GM21786 (cell line): ENCODE measurements around the gene LDLRAD3.

ENCODE experiments used
- ATAC-seq: cut with Tn5 transposase; IDR thresholded peaks from one replicate; pipeline ENCODE4 v1.9.1; 2021; ENCODE audit not compliant: unreplicated experiment

LDLRAD3 gene

GRCh38 chr11:36228689-36229088 lies 284.8 kb downstream of the LDLRAD3 start:
- ATAC-seq: no peak

GRCh38 chr11:36229091-36229705 lies 285.3 kb downstream of the LDLRAD3 start:
- no peak for ATAC-seq

- no peak for ATAC-seq
Measured at GRCh38 chr11:36230779-36231699, 287.2 kb downstream of the LDLRAD3 start.

GRCh38 chr11:36233204-36233603 lies 289.3 kb downstream of the LDLRAD3 start:
- no peak for ATAC-seq

GRCh38 chr11:36234825-36235224 lies 291.0 kb downstream of the LDLRAD3 start:
- no peak for ATAC-seq

- no peak for ATAC-seq
Measured at GRCh38 chr11:36235750-36236149, 291.9 kb downstream of the LDLRAD3 start.

DNA sequence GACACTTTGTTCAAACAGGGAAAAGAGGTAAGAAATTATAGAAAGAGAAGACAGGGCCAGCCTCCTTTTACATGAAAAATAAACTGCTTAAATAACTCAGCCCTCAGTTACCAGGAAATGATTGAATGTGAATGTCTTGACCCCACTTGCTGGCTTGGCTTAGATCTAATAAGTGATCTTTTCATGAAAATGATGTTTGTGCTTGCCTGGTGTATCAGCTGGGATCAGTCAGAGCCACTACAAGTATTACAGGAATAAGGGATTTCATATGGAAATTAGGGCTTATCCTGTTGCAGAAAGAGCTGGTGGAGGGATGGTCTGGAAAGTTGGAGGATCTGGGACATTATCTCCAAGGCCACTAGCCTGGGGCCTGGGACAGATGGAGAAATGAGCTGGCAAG lies 293.5 kb downstream of the LDLRAD3 start:
- ATAC-seq: no peak

DNA sequence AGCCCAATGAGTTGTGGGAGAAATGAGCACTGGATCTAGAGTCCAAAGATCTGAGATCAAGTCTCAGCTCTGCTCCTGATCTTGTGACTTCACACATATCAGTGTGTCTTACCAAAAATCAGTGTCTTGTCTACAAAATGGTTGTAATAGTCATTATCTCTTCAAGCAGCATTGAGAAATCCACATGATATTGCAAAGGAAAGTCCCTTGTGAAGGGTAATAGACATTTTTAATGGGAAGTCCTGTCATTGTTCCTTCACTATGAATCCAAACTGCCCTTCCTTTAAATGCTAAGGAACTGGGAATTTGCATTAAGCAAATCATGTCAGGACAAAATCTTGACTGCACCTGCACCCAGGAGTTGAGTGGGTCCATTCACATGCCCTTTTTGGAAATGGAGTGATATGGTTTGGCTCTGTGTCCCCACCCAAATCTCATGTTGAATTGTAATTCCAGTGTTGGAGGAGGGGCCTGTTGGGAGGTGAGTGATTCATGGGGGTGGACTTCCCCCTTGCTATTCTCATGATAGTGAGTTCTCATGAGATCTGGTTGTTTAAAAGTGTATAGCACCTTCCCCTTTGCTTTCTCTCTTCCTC lies 294.3 kb downstream of the LDLRAD3 start:
- ATAC-seq: no peak

DNA sequence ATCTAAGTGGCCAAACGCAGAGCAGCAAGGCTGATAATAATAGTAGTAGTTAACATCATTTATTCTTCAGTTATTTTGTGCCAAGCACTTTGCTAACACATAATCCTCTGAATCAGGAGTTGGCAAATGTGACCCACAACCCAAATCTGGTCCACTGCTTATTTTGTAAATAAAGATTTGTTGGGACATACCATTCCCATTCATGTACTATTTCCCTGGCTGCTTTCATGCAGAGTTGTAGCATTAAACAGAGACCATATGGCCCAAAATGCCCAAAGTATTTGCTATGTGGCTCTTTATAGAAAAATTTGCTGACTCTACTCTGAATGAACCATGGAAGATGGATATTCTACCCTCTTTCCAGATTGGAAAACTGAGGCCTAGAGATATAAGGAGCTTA lies 295.0 kb downstream of the LDLRAD3 start:
- ATAC-seq: no peak

DNA sequence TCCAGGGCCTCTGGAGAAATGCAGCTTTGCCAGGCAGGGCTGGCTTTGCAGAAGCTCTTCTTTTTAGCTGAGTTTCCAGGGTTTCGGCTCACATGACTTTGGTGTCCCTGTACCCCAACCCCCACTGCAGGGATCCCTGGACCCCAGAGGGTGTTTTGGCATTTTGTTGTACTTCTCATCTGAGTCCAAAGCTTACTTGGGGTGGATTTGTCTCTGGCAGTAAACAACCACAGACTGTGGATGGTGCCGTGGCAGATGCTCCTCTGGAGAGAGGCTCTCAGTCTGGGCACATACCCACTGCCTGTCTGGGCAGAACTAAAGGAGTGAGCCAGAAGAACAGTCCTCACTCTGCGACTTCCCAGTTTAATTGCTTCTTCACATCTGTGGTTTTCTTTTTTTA lies 295.8 kb downstream of the LDLRAD3 start:
- ATAC-seq: no peak

DNA sequence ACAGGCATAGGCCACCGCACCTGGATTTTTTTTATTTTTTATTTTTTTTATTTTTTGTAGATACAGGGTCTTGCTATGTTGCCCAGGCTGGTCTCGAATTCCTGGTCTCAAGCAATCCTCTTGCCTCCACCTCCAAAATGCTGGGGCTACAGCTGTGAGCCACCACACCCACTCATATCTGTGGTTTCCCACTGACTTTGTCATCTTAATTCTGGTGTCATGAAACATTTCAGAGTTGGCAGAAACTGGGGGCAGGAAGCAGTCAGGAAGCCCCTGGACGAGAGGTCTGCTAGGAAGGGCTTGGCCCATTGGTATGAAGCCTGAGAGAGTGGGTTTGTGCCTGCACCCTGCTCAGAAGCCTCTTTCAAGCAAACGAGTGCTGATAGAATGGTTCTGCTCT lies 296.3 kb downstream of the LDLRAD3 start:
- ATAC-seq: no peak

- ATAC-seq: no peak
Measured at GRCh38 chr11:36240801-36241200, 296.9 kb downstream of the LDLRAD3 start.

- ATAC-seq: no peak
Measured at GRCh38 chr11:36241497-36241896, 297.6 kb downstream of the LDLRAD3 start.

- ATAC-seq: no peak
Measured at GRCh38 chr11:36243641-36244040, 299.8 kb downstream of the LDLRAD3 start.

DNA sequence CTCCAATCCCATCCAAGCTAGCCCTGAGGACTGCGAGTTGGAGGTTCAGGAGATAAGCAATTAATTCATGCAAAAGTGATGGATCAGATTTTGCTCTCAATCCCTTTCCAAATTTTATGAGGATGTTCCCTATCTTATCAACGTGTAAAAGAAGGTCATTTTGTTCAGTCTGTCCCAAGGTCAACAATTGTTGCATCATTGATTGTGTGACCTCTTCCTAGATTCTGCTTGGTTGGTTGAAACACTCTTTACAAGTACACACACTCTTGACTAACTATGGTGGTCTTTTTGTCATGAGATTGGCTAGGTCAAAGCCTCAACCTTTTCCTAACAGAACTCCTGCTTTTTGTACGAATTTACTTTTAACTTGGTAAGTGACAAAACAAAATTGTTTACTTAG lies 303.6 kb downstream of the LDLRAD3 start:
- ATAC-seq: no peak

GRCh38 chr11:36248436-36248835 lies 304.6 kb downstream of the LDLRAD3 start:
- ATAC-seq: no peak

DNA sequence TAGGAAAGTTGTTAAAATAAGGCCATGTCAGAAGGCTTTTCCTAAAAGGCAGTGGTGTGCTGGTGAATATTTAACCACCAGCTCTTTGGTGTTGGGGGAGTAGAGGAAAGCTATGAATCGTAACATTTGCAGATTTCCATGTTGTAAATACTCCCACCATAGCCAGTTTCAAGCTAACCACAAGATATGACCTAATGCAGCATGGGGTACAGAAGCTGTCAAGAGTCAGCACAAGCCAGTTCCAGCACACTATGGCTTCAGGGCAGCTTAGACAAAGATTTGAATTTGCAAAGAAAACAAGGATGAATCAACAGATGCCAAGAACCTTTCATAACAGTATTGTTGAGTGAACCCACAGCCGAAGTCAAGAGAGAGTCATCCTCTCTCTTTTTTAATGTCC lies 305.4 kb downstream of the LDLRAD3 start:
- ATAC-seq: no peak

DNA sequence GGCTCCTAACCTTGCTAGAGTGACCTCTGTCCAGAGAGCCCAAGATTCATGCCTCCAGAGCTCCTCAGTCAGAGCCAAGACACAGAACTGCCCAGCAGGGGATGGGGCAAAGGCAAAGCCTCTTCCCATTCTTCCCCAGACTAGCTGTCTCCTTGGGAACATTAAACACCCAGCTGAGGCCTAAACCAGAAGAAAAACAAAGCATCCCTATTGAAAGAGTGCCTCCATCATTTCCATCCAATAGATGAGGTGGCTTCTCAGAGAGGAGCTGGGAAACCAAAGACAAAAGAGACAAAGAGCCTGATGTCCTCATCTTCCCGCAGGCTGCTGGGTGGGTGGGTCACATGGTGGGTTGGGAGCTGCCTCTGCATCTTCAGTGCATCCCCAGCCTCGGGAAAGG lies 308.0 kb downstream of the LDLRAD3 start:
- no peak for ATAC-seq

DNA sequence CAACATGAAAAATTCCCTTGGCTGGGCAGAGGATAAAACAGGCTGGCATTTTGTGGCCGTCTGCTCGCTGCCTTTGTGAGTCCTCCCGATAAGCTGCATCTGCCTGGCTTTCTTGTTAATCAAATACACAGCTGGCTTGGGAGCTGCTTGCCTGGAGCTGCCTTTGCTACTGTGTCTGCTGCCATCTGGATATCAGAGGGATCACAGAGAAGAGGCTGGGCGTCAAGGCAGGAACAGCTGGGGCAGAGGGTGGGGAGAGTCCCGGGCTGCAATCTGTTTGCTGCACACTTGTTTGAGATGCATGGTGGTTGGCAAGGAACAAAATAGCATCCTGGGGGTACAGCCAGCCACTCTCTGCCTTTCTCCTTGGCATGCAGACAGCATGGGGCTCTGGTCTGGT lies 309.4 kb downstream of the LDLRAD3 start:
- ATAC-seq: no peak

DNA sequence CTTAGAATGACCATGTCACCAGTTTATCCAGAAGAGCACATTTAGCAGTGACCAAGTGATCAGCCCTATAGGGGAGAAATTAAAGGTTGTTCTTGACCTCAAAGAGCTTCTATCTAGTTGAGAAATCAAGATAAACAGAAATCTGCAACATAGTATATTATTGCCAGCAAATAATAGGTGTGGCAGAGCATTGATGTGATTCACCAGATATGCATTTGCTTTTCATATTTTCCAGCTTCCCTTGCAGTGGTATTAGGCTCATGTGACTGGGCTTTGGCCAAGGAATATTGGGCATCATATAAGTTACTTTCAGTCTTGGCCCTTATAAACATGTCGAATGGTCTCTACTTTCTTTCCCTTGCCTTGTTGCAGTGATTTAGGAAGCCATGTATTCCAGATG lies 310.9 kb downstream of the LDLRAD3 start:
- ATAC-seq: no peak

DNA sequence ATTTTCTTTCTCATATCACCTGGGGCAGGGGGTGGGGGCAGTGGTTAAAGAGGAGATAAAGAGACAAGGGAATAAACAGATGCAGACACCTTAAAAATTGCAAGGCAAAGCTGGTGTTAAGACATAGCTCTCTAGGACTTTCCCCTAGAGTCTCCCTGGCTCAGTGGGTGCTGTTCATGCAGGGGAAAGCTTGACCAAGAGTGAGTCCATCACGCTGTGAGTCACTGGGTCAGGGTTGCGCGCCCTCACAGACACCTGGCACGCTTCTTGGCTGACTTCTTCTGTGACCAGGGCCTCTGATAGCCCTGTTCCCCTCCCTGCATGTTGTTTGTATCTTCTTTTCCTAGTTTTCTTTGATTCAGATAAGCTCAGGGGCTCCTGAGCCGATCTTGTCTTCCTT lies 313.5 kb downstream of the LDLRAD3 start:
- ATAC-seq: no peak

DNA sequence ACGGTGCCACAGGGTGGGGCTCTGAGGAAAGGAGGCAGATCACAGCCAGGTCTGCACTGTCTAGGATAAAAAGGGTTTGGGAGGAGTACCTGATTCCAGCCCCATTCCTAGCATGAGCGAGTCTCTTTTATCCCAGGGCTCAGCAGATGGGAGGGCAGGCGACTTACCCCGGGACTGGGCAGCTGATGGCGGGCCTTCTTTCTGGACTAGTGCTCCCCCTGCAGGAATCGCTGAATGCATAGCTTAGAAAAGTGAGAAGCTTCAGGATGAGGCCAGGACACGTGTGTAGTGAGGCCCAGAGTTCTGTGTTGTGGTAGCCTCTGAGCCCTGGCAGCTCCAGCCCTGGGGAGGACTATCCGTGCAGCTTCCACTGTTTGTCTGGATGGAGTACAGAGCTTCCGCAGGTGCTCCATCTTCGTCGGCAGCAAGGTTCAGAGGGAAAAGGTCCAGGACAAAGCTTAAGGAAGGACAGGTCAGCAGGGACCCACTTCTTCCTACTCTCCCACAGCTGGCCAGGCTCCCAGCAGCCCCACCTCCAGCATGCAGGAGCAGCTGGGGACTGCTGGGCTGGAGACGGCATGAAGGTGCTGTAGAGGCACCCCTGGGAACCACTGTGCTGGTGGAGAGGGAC lies 315.0 kb downstream of the LDLRAD3 start:
- no peak for ATAC-seq
